ENCODE data around the gene DCST1.

DCST1 gene

GRCh38 chr1:155014709-155015508, 18.7 kb upstream of the DCST1 start:
- no peak for DNase-seq

GRCh38 chr1:155015527-155016230, 17.9 kb upstream of the DCST1 start:
- no peak for DNase-seq

- DNase-seq, result no peak
These were observed 17.3 kb upstream of the DCST1 start for GRCh38 chr1:155016231-155016831.

- DNase-seq, result peak; percentile 74
These were observed 16.3 kb upstream of the DCST1 start for GRCh38 chr1:155017041-155017945.

GRCh38 chr1:155017946-155018316, 15.7 kb upstream of the DCST1 start:
- DNase-seq, result no peak

- DNase-seq, result peak; percentile 34
These were observed 14.8 kb upstream of the DCST1 start for GRCh38 chr1:155018617-155019348.

- DNase-seq, result no peak
These were observed 14.0 kb upstream of the DCST1 start for GRCh38 chr1:155019377-155020245.

GRCh38 chr1:155022136-155022926, 11.3 kb upstream of the DCST1 start:
- no peak for DNase-seq

GRCh38 chr1:155022927-155023236, 10.7 kb upstream of the DCST1 start:
- no peak for DNase-seq

- DNase-seq, result no peak
These were observed 10.0 kb upstream of the DCST1 start for GRCh38 chr1:155023627-155024026.

GRCh38 chr1:155024315-155024714, 9.3 kb upstream of the DCST1 start:
- DNase-seq, result no peak

GRCh38 chr1:155026154-155026553, 7.5 kb upstream of the DCST1 start:
- DNase-seq, result no peak

GRCh38 chr1:155026588-155026987, 7.0 kb upstream of the DCST1 start:
- DNase-seq, result no peak

- DNase-seq, result no peak
These were observed 3.9 kb upstream of the DCST1 start for GRCh38 chr1:155029513-155030242.

- no peak for DNase-seq
These were observed 3.3 kb upstream of the DCST1 start for GRCh38 chr1:155030243-155030795.

- no peak for DNase-seq
These were observed 2.7 kb upstream of the DCST1 start for GRCh38 chr1:155030899-155031298.

GRCh38 chr1:155032886-155033285, 738 bp upstream of the DCST1 start:
- no peak for DNase-seq

- DNase-seq, result no peak
These were observed 939 bp downstream of the DCST1 start for GRCh38 chr1:155034318-155035208.
